Limb (tissue), 2 donors: ENCODE measurements around the gene FAM193B.
"Not testable (repeated sequence)": the region's sequence is repeated elsewhere in the genome, so short reads cannot be mapped to it uniquely, and the experiment has no call there.

ENCODE experiments used
- DNase-seq, 2 donors: peaks; one replicate each; pipeline ENCODE4 v3.0.0-alpha.2; 2016; ENCODE audit errors: extremely low spot score in 2 of 2

The FAM193B gene

DNA sequence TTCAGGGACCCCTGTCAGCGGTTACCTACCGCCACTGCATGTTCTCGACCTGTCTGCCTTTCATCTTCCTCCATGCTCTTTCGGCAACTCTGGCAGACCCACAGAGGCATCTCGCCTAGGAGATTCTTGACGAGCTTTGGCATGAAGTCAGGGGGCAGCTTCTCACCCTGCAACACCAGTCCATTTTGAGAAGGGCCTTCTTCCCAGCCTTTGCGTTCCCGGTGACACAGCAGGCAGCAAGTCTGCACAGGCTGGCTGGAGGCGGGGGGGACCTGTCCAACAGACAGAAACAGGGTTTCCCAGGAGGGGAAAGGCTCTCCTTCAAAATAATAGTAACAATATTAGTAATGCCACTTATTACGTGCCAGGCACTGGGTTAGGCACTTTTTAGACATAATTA, 15.5 kb downstream of the FAM193B start:
- no peak for DNase-seq

DNA sequence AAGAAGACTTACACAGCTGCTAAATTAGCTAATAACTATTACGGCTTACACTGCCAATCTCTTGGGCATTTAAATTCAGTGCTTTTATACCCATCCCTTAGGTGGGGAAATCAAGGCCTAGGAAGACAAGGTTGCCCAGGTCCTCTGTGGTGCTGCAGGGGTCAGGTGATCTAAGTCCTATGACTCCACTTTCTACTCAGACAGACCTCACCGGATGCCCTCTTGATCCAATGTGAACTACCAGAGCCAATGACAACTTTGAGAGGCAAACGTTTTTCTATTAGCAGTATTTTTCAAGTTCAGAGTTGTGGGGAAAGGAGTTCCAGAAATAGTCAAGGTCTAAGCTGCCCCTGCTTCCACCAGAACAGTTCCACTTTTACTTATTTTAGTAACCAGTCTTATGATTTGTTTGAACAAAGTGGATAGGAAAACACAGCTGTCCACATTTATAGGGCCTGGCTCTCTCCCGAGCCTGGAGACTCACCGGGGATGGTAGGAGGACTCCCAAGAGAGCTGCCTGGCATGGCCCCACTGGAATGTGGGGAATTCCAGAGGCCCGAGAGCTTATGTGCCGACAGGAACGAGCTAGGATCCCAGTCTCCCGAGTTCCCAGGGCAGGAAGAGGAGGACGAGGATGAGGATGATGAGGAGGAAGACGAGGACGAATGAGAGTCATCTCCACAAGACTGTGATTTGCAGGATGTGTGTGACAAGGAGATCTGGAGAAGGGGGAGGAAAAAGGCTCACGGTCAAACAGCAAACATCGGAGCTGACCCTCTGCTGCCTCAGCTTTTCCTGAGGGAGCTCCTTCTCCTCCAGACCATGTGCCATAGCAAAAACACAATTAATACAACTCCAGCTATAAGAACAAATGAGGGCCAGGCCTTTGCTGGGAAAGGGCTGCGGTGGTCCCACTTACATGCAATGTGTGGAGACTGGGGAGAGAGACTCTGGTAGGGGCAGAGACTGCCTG, 16.7 kb downstream of the FAM193B start:
- DNase-seq: no peak

DNA sequence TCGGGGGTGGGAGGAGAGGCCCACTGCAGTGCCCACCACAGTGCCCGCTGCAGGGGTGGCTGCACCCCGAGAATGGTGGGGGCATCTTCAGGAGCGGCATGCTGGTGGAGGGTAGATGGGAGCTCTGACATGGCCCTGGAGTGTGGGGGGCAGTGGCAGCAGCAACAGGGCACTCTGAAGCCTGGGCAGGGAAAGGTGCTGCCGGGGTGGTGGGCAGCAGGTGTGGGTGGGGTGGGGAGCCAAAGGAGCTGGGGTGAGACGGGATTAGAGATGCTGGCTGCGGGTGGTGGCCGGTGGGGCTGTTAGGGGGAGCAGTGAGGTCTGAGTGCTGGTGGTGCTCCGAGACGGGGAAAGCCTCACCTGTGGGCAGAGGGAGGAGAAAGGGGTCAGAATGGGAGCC, 18.0 kb downstream of the FAM193B start:
- DNase-seq: no peak

DNA sequence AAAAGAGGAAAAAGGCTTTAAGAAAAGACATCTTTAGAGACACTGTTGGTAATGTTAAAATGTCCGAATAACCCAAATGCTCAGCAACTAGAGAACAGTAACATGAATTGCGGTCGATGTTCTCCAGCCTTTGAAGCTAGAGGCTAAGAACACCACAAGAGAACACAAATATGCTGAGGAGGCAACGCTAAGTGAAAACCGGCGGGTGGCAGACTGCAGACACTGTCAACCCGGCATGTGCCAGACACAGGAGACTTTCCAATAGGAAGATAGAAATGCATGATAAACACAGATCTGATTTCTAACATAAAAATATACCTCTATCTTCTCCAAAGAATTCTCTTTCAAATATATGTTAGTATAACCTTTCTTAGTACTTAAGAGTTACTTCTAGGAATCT, 19.2 kb downstream of the FAM193B start:
- no peak for DNase-seq

DNA sequence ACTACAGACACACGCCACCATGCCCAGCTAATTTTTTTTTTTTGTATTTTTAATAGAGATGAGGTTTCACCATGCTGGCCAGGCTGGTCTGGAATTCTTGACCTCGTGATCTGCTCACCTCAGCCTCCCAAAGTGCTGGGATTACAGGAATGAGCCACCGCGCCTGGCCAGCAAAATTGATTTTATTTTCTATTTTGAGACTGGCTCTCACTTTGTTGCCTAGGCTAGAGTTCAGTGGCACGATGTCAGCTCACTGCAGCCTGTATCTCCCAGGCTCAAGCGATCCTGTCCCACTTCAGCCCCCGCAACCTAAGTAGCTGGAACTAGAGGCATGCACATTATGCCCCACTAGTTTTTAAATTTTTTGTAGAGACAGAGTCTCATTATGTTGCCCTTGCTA, 19.9 kb downstream of the FAM193B start:
- DNase-seq: not testable (repeated sequence)

DNA sequence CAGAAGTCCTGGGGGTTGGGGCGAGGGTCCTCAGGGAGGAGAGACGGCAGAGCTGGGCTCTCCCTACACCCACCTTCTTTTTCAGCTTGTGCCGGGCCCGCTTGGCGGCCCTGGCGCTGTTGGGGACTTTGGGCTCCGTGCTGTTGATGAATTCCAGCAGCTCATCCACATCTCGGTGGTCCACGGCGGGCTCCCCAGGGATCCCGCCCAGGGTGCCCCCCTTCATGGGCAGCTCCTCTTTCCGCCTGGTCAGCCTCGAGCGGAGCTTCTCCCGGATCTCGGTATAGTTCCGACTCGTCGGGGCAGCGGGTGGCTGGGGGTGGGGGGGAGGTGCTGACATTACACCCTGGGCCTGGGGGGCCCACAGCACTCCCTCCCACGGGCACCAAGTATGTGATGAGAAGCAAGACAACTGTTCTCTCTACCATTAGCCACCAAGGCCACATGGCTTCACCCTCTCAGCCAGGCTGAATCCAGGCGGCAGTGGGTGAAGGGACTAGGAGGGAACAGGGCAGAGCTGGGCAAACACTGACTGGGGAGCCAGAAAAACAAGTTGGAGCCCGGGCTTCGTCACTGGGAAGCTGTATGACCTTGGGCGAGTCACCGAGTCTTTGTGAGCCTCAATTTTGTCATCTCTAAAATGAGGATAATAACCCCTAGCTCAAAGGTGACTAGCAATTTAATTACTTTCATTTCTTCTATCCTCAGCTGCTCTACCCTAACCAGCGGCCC, 23.0 kb downstream of the FAM193B start:
- DNase-seq: no peak

DNA sequence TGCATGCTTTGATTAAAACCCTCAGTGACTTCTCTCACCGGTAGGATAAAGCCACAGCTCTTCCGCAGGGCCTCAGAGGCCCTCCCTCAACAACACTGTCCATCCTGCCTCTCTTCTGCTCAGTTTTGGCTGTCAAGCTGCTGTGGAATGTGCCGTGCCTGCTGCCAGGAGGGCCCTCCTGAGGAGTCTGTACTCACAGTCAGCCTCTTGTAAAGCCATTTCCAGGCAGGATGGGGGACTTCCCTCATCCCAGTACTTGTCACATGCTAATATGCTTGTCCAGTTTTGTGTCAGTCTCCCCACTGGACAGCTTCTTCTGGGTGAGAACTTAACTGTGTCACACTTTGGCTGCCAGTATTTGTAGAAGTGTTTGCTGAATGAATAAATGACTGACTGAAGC, 23.7 kb downstream of the FAM193B start:
- no peak for DNase-seq

DNA sequence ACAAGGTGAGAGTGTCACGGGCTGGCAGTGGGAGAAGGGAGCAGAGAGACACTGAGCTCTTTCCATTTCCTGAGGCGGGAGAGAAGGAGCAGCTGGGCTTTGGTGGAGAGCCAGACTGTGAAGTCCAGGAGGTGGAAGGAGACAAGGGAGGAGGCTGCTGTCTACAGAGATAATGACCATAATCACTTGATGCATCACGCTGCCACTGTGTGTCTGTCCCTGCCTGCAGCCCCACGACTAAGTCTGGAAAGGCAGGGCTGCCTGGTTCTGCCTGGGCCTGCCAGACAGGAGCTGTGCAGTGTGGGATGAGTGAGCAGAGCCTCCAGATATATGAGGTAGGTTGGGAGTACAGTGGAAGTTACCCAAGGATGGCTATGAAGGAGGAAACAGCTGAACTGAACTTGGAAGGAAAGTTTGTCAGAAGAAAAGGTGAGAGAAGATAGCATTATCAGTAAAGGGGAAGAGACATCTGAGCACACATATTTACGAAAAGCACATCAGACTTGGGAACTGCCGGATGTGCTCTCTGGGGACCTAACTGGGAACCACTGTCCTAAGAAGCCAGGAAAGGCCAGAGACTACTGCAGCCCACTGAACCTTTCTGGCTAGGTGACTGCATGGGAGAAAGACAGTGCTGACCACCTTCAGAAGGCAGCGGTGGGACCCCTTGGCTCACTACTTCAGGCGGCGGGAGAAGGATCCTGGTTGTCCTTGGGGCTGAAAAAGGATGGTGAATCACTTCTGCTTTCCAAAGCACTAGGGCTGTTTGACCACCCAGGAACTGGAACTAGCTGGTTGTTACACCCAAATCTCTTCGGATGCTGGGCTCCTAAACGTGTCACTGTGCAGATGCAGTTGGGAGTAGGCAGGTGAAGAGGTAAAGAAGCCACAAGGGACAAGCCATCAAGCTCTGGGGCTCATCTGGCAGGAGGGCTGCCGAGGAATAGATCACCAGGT, 24.8 kb downstream of the FAM193B start:
- no peak for DNase-seq

DNA sequence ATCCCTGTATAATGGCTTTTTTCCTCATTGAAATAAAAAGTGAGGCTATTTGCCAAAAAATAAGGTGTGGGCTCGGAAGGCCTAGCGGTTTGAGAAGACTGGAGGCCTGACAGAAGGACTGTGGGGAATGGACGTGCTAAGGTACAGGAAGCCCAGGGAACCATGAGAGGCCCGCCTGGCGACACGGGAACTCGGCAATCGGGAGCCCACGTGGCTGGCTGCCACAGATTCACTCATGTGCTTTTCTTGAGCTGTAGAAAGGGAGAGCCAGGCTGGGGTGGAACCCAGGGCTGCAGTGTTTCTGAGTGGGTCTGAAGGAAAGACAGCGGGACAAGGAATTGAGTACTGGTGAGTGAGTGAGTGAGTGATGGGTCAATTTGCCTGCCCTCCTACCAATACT, 25.7 kb downstream of the FAM193B start:
- no peak for DNase-seq

DNA sequence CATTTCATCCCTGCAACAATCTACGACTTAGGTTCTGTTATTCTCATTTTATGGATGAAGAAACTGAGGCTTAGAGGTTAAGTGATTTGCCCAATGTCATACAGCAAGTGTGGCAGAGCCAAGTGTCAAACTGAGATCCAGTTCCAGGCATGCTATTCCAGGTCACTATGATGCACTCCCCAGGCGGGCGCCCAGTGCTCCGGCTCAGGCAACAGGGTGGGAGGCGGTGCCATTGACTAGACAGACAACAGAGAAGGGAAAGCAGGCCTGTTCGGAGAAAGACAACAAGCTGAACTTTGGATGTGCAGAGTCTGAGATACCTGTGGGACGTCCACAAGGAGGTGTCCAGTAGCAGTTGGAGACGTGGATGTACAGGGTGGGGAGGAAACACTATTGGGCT, 26.8 kb downstream of the FAM193B start:
- DNase-seq: no peak

DNA sequence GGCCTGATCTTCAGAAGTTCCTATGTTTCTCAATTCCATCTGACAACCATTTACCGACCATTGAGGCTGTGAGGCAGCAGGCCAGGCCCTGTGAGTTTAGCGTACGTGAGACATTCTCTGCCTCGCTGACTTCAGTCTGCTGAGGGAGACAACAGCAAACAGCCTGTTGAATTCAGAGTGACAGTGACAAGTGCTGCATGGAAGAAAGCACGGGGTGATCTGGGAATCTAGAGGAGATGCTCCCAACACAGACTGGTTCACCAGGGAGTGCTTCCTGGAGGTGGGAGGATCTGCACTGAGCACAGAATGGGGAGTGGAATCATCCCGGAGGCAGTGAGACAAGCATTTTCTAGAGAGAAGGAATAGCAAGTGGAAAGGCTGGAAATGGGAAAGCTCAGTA, 27.6 kb downstream of the FAM193B start:
- no peak for DNase-seq

DNA sequence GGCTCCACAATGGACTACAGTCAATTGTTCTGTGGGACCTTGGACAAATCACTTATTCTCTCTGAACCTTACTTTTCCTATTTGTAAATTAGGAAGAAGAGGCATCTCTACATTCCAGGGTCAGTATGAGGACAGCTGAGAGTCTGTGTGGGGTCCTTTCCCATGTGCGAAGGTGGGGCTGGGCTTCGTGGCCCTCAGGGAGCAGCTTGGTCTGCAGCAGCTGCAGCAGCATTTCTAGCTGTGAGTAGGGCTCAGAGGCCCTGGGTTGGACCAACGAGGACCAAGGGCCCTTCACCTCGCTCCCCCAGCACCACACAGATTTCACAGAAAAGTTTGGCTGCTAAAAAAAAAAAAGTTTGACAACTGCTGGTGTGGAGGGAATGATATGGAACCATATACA, 28.2 kb downstream of the FAM193B start:
- no peak for DNase-seq

DNA sequence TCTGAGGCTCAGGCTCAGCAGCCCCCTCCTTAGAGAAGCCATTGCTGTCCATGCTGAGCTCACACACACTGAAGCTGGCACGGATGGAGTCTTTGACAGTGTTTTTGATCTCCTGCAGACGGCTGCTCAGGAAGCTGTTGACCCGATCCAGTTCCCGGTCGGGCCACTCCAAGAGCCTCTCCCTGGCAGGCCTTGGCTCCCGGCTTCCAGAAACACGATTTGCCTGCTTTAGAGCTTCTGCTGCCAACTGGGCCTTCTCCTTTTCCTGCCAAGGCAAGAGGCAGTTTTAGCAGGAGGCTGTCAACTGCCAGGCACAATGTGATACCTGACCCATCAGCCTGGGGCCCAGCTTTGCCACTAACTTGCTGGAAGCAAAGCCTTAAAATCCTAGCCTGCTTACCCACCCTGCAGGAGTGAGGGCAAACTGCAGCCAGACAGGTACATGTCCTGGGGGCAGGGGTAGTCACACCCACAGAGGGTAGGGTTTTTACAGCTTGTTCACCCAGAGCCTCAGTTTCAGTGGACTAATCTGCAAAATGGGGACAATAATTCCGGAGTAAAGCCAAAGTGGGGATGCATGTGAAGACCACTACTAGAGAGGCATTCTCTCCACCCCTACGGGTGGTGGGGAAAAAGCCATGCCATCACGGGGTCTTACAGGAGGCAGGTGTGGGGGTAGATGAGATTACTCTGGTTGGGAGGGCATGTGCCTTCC, 29.3 kb downstream of the FAM193B start:
- DNase-seq: no peak

DNA sequence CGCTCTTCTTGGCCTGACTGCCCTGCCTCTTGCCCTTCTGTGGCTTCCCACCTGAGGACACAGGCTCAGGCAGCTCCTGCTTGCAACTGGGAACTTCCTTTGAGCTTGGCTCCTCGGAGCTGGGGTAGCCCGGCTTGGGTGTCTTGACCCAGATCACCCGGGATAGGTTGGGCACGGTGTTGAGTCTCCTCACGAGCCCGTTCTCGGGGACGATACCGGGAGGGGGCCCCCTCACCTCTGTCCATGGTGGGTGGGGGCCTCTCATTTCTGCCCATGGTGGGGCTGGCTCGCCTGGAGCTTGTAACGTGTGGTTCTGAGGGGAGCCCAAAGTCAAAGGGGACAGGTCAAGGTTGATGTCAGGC, 29.8 kb downstream of the FAM193B start:
- DNase-seq: no peak

DNA sequence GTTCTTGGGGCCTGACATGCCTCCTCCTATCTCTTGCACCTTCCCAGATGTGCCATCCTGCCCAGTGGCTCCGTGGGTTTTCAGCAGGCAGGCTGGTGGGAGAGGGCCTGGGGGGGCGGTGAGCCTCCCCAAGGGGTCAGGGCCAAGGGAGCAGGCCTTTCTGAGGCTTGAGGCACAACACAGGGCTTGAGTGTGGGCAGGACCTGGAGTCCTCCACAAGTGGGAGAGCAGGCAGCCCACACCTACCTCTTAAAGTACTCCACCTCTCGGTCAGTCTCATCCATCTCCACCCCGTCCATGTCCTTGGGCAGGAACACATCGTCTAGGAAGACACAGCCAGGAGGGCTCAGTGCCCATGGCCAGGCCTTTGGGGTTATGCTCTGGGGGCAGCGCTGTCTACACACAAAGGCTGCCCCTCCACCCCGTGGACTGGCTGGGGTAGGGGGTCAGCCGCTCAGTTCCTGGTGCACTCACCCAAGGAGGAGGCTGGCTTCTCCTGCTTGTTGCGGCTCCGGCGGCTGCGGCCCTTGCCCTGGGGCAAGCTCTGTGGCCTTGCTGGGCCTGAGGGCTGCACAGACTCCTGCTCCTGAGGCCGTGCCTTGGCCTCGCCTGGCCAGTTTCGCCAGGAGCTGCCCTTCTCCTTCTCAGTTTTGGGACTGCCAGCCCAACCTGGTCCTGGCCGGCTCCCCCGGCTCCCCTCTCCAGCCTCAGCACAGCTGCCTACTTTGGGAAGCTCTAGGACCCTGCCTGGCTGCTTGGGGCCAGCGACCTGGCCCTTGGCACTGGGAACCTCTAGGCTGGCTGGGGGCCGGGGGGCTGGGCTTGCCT, 30.4 kb downstream of the FAM193B start:
- no peak for DNase-seq

DNA sequence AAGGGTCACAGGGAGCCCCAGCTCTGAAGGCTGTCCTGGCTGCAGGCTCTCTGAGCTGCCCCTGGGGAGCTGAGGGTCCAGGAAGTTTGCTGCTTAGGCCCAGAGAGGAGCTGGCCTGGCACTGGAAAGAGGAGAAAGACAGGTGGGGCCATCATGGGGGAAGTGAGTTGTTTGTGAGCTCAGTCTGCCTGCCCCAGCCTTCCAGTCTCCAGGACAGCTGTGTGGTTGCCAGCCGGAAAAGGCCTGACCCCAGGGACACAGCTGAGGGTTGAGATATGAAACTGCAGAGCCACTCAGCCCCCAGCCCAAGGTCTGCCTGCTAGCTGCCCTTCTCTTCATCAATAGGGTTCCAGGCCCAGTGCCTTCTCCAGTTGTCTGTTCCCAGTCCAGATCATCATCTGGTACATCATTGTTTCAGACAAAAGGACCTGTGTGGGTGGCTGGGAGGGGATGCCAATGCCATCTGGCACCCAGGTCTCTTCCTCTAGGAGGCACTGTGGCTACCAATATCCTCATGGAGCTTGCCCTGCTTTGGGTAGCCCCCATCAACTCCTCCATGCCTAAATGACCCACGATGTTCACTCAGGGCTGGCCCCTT, 33.3 kb downstream of the FAM193B start:
- DNase-seq: peak in 1 of 2 donors; percentile 40

DNA sequence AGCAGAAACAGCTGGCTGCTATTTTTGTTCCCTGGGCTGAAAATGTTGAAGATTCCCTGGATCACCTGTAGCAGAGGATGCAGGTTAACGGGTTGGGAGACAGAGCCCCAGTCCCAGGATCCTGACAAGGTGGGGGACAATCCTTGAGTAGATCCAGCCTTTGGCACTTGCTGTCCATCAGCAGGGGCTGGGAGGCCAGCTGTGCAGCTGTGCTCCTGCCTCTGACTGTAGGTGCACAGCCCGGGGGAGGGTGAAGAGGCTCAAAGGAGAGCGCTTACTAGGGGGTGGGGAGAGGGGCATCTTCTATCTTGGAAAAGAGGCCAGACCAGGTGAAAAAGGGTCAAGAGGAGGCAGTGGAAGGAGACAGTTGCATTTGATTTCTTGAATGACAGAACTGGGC, 34.1 kb downstream of the FAM193B start:
- DNase-seq: peak in 1 of 2 donors; percentile 27

DNA sequence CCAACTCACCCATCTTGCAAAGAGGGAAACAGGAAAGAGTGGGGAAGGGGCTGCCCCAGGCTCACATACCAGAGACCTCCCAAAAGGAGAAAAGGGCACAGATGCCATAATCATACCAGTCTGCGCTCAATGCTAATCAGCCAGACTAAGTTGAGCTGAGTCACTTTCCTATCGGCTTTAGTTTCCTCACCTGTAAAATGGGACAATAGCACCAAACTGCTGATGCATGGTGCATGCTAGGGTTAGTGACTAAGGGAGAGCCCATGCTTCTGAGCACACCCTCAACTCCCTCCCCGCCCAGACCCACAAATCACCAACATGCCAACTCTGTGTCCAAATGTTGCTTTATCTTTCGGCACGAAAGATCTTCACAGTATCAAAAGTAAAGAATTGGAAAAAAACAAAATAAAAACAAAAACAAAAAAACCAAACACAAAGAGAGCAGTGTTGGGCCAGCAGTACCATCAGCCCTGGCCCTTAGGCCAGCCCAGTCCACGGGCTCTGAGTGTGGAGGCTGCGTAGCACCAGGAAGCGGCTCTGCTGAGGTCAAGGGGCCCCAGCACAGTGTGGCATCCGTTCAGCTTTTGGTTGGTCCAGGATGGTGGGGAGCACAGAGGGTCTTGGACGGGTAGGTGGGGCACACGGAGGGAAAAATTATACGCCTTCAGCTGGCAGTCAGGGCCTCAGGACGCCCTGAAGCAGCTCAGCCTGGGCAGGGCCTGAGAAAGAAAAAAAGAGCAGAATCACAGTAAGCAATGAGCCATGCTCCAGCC, 34.7 kb downstream of the FAM193B start:
- DNase-seq: no peak
